Measurements from ENCODE around the gene NR5A2. TPM values are rescaled to one million over a fixed set of nuclear protein-coding genes. Genes with fewer than 3 reads are reported as not detected.

The NR5A2 gene
- total RNA-seq, 1 donor from 2014 or later = 0.98 TPM

- DNase-seq (ENCODE audit: extremely low spot score in 2 of 2) = no peak
- no peak overlapping the region for H3K27ac ChIP-seq
- H3K4me3 ChIP-seq = no peak overlapping the region
- H3K27me3 ChIP-seq = no peaks in the 10 kb centered on the region
- intact Hi-C loops (cut with DNase I) = no loop called here
- no peaks in the 10 kb centered on the region for H3K9me3 ChIP-seq
- no peaks in the 10 kb centered on the region for H3K4me1 ChIP-seq
- no peaks in the 10 kb centered on the region for H3K36me3 ChIP-seq
- TF ChIP-seq CTCF (IDR thresholded peaks at IDR 0.05) (no peak), POLR2A (IDR thresholded peaks at IDR 0.05) (no peak), POLR2AphosphoS5 (IDR thresholded peaks at IDR 0.05; ENCODE audit: insufficient read depth in 1 of 2, low read depth in 1 of 2) (no peak)
Observed at GRCh38 chr1:200207711-200208126, 180.2 kb downstream of the NR5A2 start.

- Histone ChIP-seq H3K9me3 (no peaks in the 10 kb centered on the region), H3K27ac (no peak overlapping the region), H3K27me3 (no peaks in the 10 kb centered on the region), H3K4me3 (no peak overlapping the region), H3K36me3 (no peaks in the 10 kb centered on the region), H3K4me1 (no peaks in the 10 kb centered on the region)
- DNase-seq (ENCODE audit: extremely low spot score in 2 of 2) = no peak
- TF ChIP-seq POLR2AphosphoS5 (IDR thresholded peaks at IDR 0.05; ENCODE audit: insufficient read depth in 1 of 2, low read depth in 1 of 2) (no peak), POLR2A (IDR thresholded peaks at IDR 0.05) (no peak)
- intact Hi-C loops (cut with DNase I) = no loop called here
Observed at GRCh38 chr1:200211157-200211556, 183.6 kb downstream of the NR5A2 start.

- TF ChIP-seq POLR2A (IDR thresholded peaks at IDR 0.05) (no peak), CTCF (IDR thresholded peaks at IDR 0.05) (no peak), POLR2AphosphoS5 (IDR thresholded peaks at IDR 0.05; ENCODE audit: insufficient read depth in 1 of 2, low read depth in 1 of 2) (no peak)
Observed at GRCh38 chr1:200213392-200213791, 185.9 kb downstream of the NR5A2 start.

GRCh38 chr1:200213921-200214320 is 186.4 kb downstream of the NR5A2 start:
- intact Hi-C loops (cut with DNase I) = no loop called here
- no peak overlapping the region for H3K4me3 ChIP-seq
- TF ChIP-seq POLR2AphosphoS5 (IDR thresholded peaks at IDR 0.05; ENCODE audit: insufficient read depth in 1 of 2, low read depth in 1 of 2) (no peak), CTCF (IDR thresholded peaks at IDR 0.05) (no peak), POLR2A (IDR thresholded peaks at IDR 0.05) (no peak)
- H3K27me3 ChIP-seq = no peaks in the 10 kb centered on the region
- H3K36me3 ChIP-seq = no peaks in the 10 kb centered on the region
- H3K9me3 ChIP-seq = no peaks in the 10 kb centered on the region
- H3K4me1 ChIP-seq = no peaks in the 10 kb centered on the region
- H3K27ac ChIP-seq = no peak overlapping the region
- no peak for DNase-seq (ENCODE audit: extremely low spot score in 2 of 2)

More at GRCh38 chr1:200213392-200213791, 185.9 kb downstream of the NR5A2 start:
- no peaks in the 10 kb centered on the region for H3K9me3 ChIP-seq
- no peaks in the 10 kb centered on the region for H3K27me3 ChIP-seq
- H3K27ac ChIP-seq = no peak overlapping the region
- H3K4me1 ChIP-seq = no peaks in the 10 kb centered on the region
- intact Hi-C loops (cut with DNase I) = no loop called here
- DNase-seq (ENCODE audit: extremely low spot score in 2 of 2) = no peak
- H3K36me3 ChIP-seq = no peaks in the 10 kb centered on the region
- no peak overlapping the region for H3K4me3 ChIP-seq

GRCh38 chr1:200215350-200215749 is 187.8 kb downstream of the NR5A2 start:
- H3K9me3 ChIP-seq = no peaks in the 10 kb centered on the region
- H3K27ac ChIP-seq = no peak overlapping the region
- DNase-seq (ENCODE audit: extremely low spot score in 2 of 2) = no peak
- no peaks in the 10 kb centered on the region for H3K27me3 ChIP-seq
- intact Hi-C loops (cut with DNase I) = no loop called here
- no peak overlapping the region for H3K4me3 ChIP-seq
- no peaks in the 10 kb centered on the region for H3K4me1 ChIP-seq
- TF ChIP-seq CTCF (IDR thresholded peaks at IDR 0.05) (no peak), POLR2AphosphoS5 (IDR thresholded peaks at IDR 0.05; ENCODE audit: insufficient read depth in 1 of 2, low read depth in 1 of 2) (no peak), POLR2A (IDR thresholded peaks at IDR 0.05) (no peak)
- H3K36me3 ChIP-seq = no peaks in the 10 kb centered on the region

All from vagina (tissue), 2 donors.